SH-SY5Y (cell line): ENCODE data around the gene ARID2.

ENCODE experiments used
- GATA2 ChIP-seq: IDR thresholded peaks from 2 replicates; pipeline ENCODE4 v1.6.1; 2011; ENCODE audit warnings: mild to moderate bottlenecking, low read depth, low read length
- GATA3 ChIP-seq: IDR thresholded peaks from 2 replicates; pipeline ENCODE4 v1.6.1; 2011; ENCODE audit warnings: low read depth, mild to moderate bottlenecking, low read length, moderate library complexity

The ARID2 gene

GRCh38 chr12:45828402-45828801, 98.9 kb downstream of the ARID2 start:
- TF ChIP-seq GATA2 (no peak), GATA3 (no peak)

GRCh38 chr12:45831590-45831989, 102.1 kb downstream of the ARID2 start:
- no peak for TF ChIP-seq GATA2
- TF ChIP-seq GATA3 = no peak

GRCh38 chr12:45833401-45833800, 103.9 kb downstream of the ARID2 start:
- TF ChIP-seq GATA3 (no peak), GATA2 (no peak)

DNA sequence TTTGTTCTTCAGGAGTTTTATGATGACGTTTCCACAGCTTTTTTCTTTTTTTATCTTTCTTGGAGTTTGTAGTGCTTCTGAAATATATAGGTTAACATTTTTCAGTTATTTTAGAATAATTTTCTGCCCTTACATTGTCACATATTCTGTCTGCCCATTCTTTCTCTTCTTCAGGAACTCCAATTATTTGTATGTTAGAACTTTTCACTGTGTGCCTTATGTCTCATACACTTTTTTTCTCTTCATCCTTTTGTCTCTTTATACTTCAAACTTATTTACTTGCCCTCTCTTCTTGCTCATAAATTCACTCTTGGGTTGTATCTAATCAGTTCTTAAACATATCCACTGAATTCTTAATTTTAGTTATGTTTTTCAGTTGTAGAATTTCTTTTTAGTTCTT, 105.3 kb downstream of the ARID2 start:
- TF ChIP-seq GATA2 (no peak), GATA3 (no peak)

DNA sequence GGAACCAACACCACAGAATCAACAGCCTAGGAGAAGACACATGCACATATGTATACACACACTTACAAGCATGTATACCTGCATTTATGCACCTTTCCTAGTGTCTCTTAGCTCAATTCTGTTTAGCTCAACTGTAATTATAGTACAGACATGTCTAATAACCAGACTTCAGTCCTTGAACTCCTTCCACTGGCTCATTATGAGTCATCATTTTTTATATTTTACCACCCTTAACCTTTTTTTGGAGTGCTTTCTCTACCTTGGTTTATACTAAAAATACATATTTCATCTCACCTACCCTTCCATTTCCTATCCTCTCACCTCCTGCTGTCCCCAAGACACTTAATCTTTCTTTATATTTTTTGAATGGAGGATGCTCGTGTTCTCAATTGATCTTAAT, 110.4 kb downstream of the ARID2 start:
- no peak for TF ChIP-seq GATA3
- TF ChIP-seq GATA2 = no peak

- TF ChIP-seq GATA2 = no peak
- TF ChIP-seq GATA3 = no peak
Measured at GRCh38 chr12:45849289-45849688, 119.8 kb downstream of the ARID2 start.

- TF ChIP-seq GATA2 (no peak), GATA3 (no peak)
Measured at GRCh38 chr12:45850302-45850701, 120.8 kb downstream of the ARID2 start.

GRCh38 chr12:45852508-45852907, 123.0 kb downstream of the ARID2 start:
- no peak for TF ChIP-seq GATA3
- no peak for TF ChIP-seq GATA2

GRCh38 chr12:45853550-45853949, 124.0 kb downstream of the ARID2 start:
- no peak for TF ChIP-seq GATA2
- TF ChIP-seq GATA3 = no peak

DNA sequence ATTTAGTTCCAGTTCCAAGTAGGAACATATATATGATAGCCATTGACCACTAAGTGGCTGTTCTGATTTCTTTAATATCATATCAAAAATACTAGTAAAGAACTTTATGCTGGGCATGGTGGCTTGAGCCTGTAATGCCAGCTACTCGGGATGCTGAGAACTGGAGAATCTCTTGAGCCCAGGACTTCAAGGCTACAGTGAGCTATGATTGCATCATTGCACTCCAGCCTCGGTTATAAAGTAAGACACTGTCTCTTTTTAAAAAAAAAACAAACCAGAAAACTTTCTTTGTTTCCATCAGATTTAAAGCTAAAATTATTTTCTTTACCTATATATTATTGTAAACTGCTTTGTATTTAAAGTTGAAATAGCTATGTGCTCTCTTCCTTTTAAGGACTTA, 133.8 kb downstream of the ARID2 start:
- TF ChIP-seq GATA3 (no peak), GATA2 (no peak)

GRCh38 chr12:45866299-45866698, 136.8 kb downstream of the ARID2 start:
- TF ChIP-seq GATA3 (no peak), GATA2 (no peak)

- TF ChIP-seq GATA3 (no peak), GATA2 (no peak)
Measured at GRCh38 chr12:45872446-45872845, 142.9 kb downstream of the ARID2 start.

DNA sequence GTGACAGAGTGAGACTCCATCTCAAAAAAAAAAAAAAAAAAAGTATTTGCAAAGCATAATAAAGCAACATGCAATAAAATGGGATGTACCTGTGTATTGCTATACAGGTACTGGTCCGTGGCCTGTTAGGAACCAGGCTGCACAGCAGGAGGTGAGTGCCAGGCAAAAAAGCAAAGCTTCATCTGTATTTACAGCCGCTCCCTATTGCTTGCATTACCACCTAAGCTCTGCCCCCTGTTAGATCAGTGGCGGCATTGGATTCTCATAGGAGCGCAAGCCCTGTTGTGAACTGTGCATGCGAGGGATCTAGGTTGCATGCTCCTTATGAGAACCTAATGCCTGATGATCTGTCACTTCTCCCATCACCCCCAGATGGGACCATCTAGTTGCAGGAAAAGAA, 147.6 kb downstream of the ARID2 start:
- no peak for TF ChIP-seq GATA2
- TF ChIP-seq GATA3 = no peak

GRCh38 chr12:45878630-45879255, 149.2 kb downstream of the ARID2 start:
- no peak for TF ChIP-seq GATA2
- no peak for TF ChIP-seq GATA3

DNA sequence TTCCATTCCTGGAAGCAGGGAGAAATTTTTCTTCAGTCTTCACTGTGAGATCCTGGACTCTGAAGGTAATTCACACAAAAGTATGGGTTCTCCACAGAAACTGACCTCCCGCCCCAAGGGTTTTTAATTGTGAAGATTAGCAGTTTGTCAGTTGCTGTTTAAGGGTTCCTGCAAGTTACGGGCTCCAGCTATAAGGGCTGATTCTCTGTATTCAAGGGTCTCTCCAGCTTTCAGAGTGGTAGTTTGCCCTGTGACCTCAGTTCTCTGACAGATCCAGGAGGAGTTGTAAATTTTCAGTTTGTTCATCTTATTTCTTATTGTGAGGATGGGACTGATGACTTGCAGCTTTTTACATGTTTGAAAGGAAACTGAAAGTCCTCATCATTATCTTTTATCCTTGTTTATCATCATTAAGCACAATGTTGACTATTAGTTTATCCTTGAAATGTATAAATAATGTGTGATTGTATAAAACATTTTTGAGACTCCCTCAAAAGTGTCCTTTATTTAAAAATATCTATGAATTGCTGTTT, 149.9 kb downstream of the ARID2 start:
- TF ChIP-seq GATA2 (no peak), GATA3 (no peak)

- no peak for TF ChIP-seq GATA3
- no peak for TF ChIP-seq GATA2
Measured at GRCh38 chr12:45880533-45880932, 151.0 kb downstream of the ARID2 start.
